ENCODE data around the gene HOXD10.

GRCh38 chr2:176120364-176121189 lies 4.0 kb downstream of the HOXD10 start:
- TF ChIP-seq, protein P1, sequence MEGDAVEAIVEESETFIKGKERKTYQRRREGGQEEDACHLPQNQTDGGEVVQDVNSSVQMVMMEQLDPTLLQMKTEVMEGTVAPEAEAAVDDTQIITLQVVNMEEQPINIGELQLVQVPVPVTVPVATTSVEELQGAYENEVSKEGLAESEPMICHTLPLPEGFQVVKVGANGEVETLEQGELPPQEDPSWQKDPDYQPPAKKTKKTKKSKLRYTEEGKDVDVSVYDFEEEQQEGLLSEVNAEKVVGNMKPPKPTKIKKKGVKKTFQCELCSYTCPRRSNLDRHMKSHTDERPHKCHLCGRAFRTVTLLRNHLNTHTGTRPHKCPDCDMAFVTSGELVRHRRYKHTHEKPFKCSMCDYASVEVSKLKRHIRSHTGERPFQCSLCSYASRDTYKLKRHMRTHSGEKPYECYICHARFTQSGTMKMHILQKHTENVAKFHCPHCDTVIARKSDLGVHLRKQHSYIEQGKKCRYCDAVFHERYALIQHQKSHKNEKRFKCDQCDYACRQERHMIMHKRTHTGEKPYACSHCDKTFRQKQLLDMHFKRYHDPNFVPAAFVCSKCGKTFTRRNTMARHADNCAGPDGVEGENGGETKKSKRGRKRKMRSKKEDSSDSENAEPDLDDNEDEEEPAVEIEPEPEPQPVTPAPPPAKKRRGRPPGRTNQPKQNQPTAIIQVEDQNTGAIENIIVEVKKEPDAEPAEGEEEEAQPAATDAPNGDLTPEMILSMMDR (IDR thresholded peaks at IDR 0.05): no peak
- TF ChIP-seq POLR2A (IDR thresholded peaks at IDR 0.05): no peak
